ENCODE measurements around the gene TBC1D5. TPM values are rescaled to one million over a fixed set of nuclear protein-coding genes. Genes with fewer than 3 reads are reported as not detected.

Gene TBC1D5
- total and polyA plus RNA-seq, 2 of the 4 experiments (the other 2 are of a cell fraction) = 16.4 to 57.0 TPM

- Histone ChIP-seq H3K23ac (ENCODE audit: low read depth, low read length) (no peak overlapping the region), H4K91ac (ENCODE audit: insufficient read depth, low read depth, low read length) (no peak overlapping the region), H3K36me3 (ENCODE audit: control insufficient read depth, insufficient read depth, low read length) (no peaks in the 10 kb centered on the region), H4K8ac (ENCODE audit: low read depth in 2 of 2, low read length in 2 of 2) (no peak overlapping the region), H4K5ac (ENCODE audit: low read depth, low read length) (no peak overlapping the region), H4K20me1 (ENCODE audit: insufficient read depth, low read length) (no peaks in the 10 kb centered on the region), H2AK5ac (ENCODE audit: low read depth, low read length) (no peak overlapping the region), H3K27me3 (ENCODE audit: control insufficient read depth, insufficient read depth, low read length) (no peaks in the 10 kb centered on the region), H3K9me3 (ENCODE audit: control insufficient read depth, insufficient read depth, low read length) (no peaks in the 10 kb centered on the region), H3K9me1 (ENCODE audit: insufficient read depth, low read length) (no peaks in the 10 kb centered on the region), H3K9ac (ENCODE audit: low read depth, low read length) (no peak overlapping the region), H3K4me3 (ENCODE audit: insufficient read depth, low read depth, low read length) (no peak overlapping the region), H3K27ac (ENCODE audit: insufficient read depth, low read length) (no peak overlapping the region), H3K18ac (ENCODE audit: low read depth, low read length) (no peak overlapping the region), H2AK9ac (replicated peaks; ENCODE audit: low read depth, low read length, poor library complexity) (no peak overlapping the region), H3K79me1 (ENCODE audit: low read depth in 1 of 2, low read length in 2 of 2) (no peaks in the 10 kb centered on the region), H3K4me2 (ENCODE audit: low read depth, low read length) (no peak overlapping the region), H2BK15ac (ENCODE audit: low read depth, low read length) (no peak overlapping the region), H2BK5ac (ENCODE audit: low read depth, low read length, poor library complexity, severe bottlenecking) (no peak overlapping the region), H3K14ac (replicated peaks; ENCODE audit: low read depth, low read length) (no peak overlapping the region), H3K56ac (ENCODE audit: extremely low read depth, insufficient read depth, low read length) (no peak overlapping the region), H2AFZ (replicated peaks; ENCODE audit: low read length, poor library complexity) (no peak overlapping the region), H2BK20ac (ENCODE audit: low read depth, low read length) (no peak overlapping the region), H3K4ac (ENCODE audit: low read depth, low read length) (no peak overlapping the region), H3K4me1 (ENCODE audit: control insufficient read depth, insufficient read depth, low read length) (peaks cover 3% of the 10 kb centered on the region; the same call in 1 of the 2 replicates), H2BK120ac (ENCODE audit: low read depth, low read length) (no peak overlapping the region)
- ATAC-seq (ENCODE audit: low read depth) = no peak
- TF ChIP-seq USF2 (IDR thresholded peaks at IDR 0.05; ENCODE audit: low read depth, low read length) (no peak), MXI1 (IDR thresholded peaks at IDR 0.05; ENCODE audit: borderline replicate concordance, low read depth, low read length) (no peak), CHD1 (IDR thresholded peaks at IDR 0.05; ENCODE audit: low read depth, low read length) (no peak), NFE2L2 (IDR thresholded peaks at IDR 0.05; ENCODE audit: low read depth, low read length) (no peak), MAZ (IDR thresholded peaks at IDR 0.05; ENCODE audit: borderline replicate concordance, low read depth, low read length) (no peak), POLR2A (IDR thresholded peaks at IDR 0.05; ENCODE audit: low read depth, low read length) (no peak), CEBPB (IDR thresholded peaks at IDR 0.05; ENCODE audit: low read depth, low read length) (no peak), RAD21 (IDR thresholded peaks at IDR 0.05; ENCODE audit: low read length) (no peak), CTCF (conservative IDR thresholded peaks at IDR 0.05; ENCODE audit: low read depth, low read length) (no peak), SMC3 (IDR thresholded peaks at IDR 0.05; ENCODE audit: low read depth, low read length) (no peak), RFX5 (IDR thresholded peaks at IDR 0.05; ENCODE audit: low read depth, low read length) (no peak), FOS (IDR thresholded peaks at IDR 0.05; ENCODE audit: low read depth, low read length) (no peak), BHLHE40 (IDR thresholded peaks at IDR 0.05; ENCODE audit: low read depth, low read length) (no peak), MAFK (IDR thresholded peaks at IDR 0.05; ENCODE audit: low read depth, low read length) (no peak)
- in situ Hi-C loops (cut with MboI; ENCODE audit: low sequenced_read_pairs) = no loop called here
- ChIA-PET CTCF (no interaction called here), POLR2A (ENCODE audit: unreplicated experiment) (no interaction called here)
- intact Hi-C loops (cut with micrococcal nuclease) = no loop called here
- no peak for DNase-seq
- WGBS, 2 experiments (ENCODE audit: extremely low coverage in 2 of 2, insufficient read length in 1 of 2) = 100% methylated on average over 4 of the region's 7 CpGs; no CpG with 5 or more reads in 1 of the 2 experiments
- BruUV-seq (replicated peaks) = no TSS peak
- dilution Hi-C loops (cut with HindIII; ENCODE audit: low sequenced_read_pairs, unreplicated experiment) = loop anchor here (25.0 kb wide), 1 partner anchor 578 kb away; the partner anchor contains the start of gene DAZL
These were observed 551.9 kb downstream of the TBC1D5 start for GRCh38 chr3:17190353-17191078.

Measured in IMR-90 (cell line).